Upper lobe of left lung (tissue), 4 donors: Measurements from ENCODE around the gene PIK3C2A.

ENCODE experiments used
- POLR2A ChIP-seq, 4 donors: fragments of 450-650 bp; IDR thresholded peaks; one replicate each; pipeline ENCODE4 v1.5.1; 2016 to 2017; ENCODE audit warnings: antibody characterized with exemption in 4 of 4, mild to moderate bottlenecking in 2 of 4
- POLR2AphosphoS5 ChIP-seq, 2 donors: sonication (generic); formaldehyde crosslinking; IDR thresholded peaks; one replicate each; pipeline ENCODE4 v1.5.1; 2017; ENCODE audit warnings: antibody characterized with exemption in 2 of 2

DNA sequence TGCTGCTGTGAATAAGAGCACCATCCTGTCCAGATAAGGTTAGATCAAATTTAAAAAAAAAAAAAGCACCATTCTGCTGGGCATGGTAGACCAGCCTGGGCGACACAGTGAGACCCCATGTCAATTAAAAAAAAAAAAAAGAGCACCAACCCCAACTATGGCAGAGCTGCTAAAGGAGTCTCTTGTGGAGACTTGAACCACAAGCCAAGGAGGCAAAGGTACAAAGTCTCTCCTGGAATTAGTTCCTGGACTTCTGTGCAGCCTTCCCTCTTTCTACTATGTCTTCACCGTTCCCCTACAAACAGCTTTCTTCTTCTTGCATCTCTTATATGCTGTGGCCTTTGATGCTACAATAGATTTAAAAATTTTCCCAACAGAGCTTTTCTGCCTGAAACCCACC is 1.3 kb downstream of the PIK3C2A start:
- TF ChIP-seq POLR2AphosphoS5 (IDR thresholded peaks at IDR 0.05) (no peak), POLR2A (IDR thresholded peaks at IDR 0.05) (no peak)
